ENCODE data around the gene ECSCR. TPM values are rescaled to one million over a fixed set of nuclear protein-coding genes. Genes with fewer than 3 reads are reported as not detected.
"Not testable (repeated sequence)": the region's sequence is repeated elsewhere in the genome, so short reads cannot be mapped to it uniquely, and the experiment has no call there.

Gene ECSCR
- total RNA-seq, 4 donors from 2014 or later: 7.9 to 42.9 (median 31.4) TPM

DNA sequence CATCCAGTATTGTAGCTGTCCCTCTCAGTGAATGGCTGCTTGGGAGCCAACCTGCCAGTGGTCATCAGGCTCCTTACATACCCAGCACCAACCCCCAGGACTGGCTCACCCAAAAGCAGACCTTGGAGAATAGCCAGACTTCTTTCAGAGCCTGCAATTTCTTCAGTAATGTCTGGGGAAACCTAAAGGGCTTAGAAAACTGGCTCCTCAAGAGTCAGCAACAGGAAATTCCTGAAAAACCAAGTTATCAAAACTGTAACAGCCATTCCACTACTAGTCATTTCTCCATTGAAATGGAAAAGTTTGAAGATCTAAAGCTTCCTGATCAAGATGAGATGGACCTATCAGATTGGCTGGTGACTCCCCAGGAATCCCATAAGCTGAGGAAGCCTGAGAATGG lies 32.3 kb upstream of the ECSCR start:
- DNase-seq (ENCODE audit: extremely low spot score): no peak
- H3K27ac ChIP-seq (replicated peaks in 1 of 4): no peak overlapping the region
- H3K27me3 ChIP-seq: no peaks in the 10 kb centered on the region
- peaks cover 12 to 16% (median 14%) of the 10 kb centered on the region in 4 donors for H3K4me1 ChIP-seq
- H3K9me3 ChIP-seq: no peaks in the 10 kb centered on the region
- intact Hi-C loops (cut with DNase I): no loop called here
- H3K36me3 ChIP-seq: no peaks in the 10 kb centered on the region
- TF ChIP-seq CTCF (IDR thresholded peaks at IDR 0.05) (no peak), EP300 (IDR thresholded peaks at IDR 0.05) (no peak), POLR2AphosphoS5 (IDR thresholded peaks at IDR 0.05) (no peak), POLR2A (IDR thresholded peaks at IDR 0.05; ENCODE audit: low read depth) (no peak)
- no peak overlapping the region for H3K4me3 ChIP-seq

- WGBS: 92% methylated on average over 3 of the region's 3 CpGs
These were observed 31.7 kb upstream of the ECSCR start for GRCh38 chr5:139494256-139494655.

GRCh38 chr5:139492700-139493192 lies 30.2 kb upstream of the ECSCR start:
- DNase-seq (ENCODE audit: extremely low spot score): no peak
- TF ChIP-seq POLR2AphosphoS5 (IDR thresholded peaks at IDR 0.05) (no peak), CTCF (IDR thresholded peaks at IDR 0.05) (peak in 1 of 3 experiments; percentile 22)
- Histone ChIP-seq H3K4me3 (peak overlapping the region in 1 of 4 donors; percentile 1), H3K9me3 (no peaks in the 10 kb centered on the region), H3K27me3 (no peaks in the 10 kb centered on the region), H3K36me3 (no peaks in the 10 kb centered on the region), H3K4me1 (peaks cover 12 to 16% (median 14%) of the 10 kb centered on the region in 4 donors), H3K27ac (replicated peaks in 1 of 4) (peak overlapping the region in 2 of 4 donors; percentile 52 to 56)
- 20% methylated on average over 6 of the region's 6 CpGs for WGBS
- intact Hi-C loops (cut with DNase I): no loop called here

More at GRCh38 chr5:139494256-139494655, 31.7 kb upstream of the ECSCR start:
- H3K9me3 ChIP-seq: no peaks in the 10 kb centered on the region
- intact Hi-C loops (cut with DNase I): no loop called here
- peaks cover 12 to 16% (median 14%) of the 10 kb centered on the region in 4 donors for H3K4me1 ChIP-seq
- H3K27ac ChIP-seq (replicated peaks in 1 of 4): no peak overlapping the region
- H3K27me3 ChIP-seq: no peaks in the 10 kb centered on the region
- TF ChIP-seq POLR2A (IDR thresholded peaks at IDR 0.05; ENCODE audit: low read depth): no peak
- TF ChIP-seq POLR2AphosphoS5 (IDR thresholded peaks at IDR 0.05): no peak
- no peak for TF ChIP-seq EP300 (IDR thresholded peaks at IDR 0.05)
- no peak for TF ChIP-seq CTCF (IDR thresholded peaks at IDR 0.05)
- H3K36me3 ChIP-seq: no peaks in the 10 kb centered on the region
- DNase-seq (ENCODE audit: extremely low spot score): no peak
- no peak overlapping the region for H3K4me3 ChIP-seq

DNA sequence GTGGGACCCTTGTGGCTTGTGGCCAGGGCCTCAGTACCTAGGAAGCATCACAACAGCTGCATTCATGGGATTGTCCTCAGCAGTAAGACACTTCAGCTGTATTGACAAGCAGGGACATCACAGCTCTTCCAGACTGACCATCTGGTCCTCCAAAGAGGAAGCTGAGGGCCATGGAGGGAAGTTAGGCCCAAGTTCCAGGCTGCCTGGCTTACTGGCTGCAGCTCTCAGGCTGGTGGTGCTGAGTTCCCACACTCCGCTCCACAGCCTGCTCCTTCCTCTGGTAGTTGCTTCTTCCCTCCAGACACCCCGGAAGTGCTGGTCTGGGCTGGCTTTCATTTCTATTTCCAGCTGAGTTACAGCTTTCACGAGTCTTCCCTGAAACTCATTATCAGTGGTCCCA lies 25.7 kb upstream of the ECSCR start:
- intact Hi-C loops (cut with DNase I): no loop called here
- DNase-seq (ENCODE audit: extremely low spot score): no peak
- no peak for TF ChIP-seq POLR2AphosphoS5 (IDR thresholded peaks at IDR 0.05)
- Histone ChIP-seq H3K9me3 (no peaks in the 10 kb centered on the region), H3K27me3 (no peaks in the 10 kb centered on the region), H3K4me1 (peaks cover 13 to 32% (median 22%) of the 10 kb centered on the region in 4 donors), H3K27ac (replicated peaks in 1 of 4) (peak overlapping the region in 2 of 4 donors; percentile 28 to 60), H3K36me3 (no peaks in the 10 kb centered on the region), H3K4me3 (no peak overlapping the region)
- WGBS: 89% methylated on average over 3 of the region's 3 CpGs

DNA sequence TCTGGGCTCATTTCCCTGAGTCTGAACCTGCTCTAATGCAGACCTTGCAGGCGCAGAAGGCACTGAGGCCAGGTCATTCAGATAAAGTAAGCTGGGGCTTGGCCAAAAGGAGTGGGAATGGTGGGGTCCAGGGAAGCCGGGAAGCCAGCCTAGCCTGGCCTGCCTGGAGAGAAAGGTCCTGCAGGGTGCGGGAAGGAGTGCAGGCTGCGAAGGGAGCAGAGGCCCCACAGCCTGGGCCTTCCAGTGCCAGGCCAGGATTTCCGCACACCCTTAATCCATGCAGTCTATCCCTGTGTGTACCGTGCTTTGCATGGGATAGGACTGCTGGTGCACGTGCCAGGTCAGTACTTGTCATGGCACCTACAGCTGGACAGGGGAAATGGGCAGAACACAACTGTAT lies 23.7 kb upstream of the ECSCR start:
- Histone ChIP-seq H3K4me1 (peaks cover 20 to 40% (median 26%) of the 10 kb centered on the region in 4 donors), H3K27ac (replicated peaks in 1 of 4) (no peak overlapping the region), H3K9me3 (no peaks in the 10 kb centered on the region), H3K4me3 (no peak overlapping the region), H3K27me3 (no peaks in the 10 kb centered on the region), H3K36me3 (no peaks in the 10 kb centered on the region)
- WGBS: 77% methylated on average over 6 of the region's 7 CpGs
- TF ChIP-seq POLR2AphosphoS5 (IDR thresholded peaks at IDR 0.05) (no peak), CTCF (IDR thresholded peaks at IDR 0.05) (no peak), POLR2A (IDR thresholded peaks at IDR 0.05; ENCODE audit: low read depth) (no peak), EP300 (IDR thresholded peaks at IDR 0.05) (no peak)
- intact Hi-C loops (cut with DNase I): no loop called here
- no peak for DNase-seq (ENCODE audit: extremely low spot score)

DNA sequence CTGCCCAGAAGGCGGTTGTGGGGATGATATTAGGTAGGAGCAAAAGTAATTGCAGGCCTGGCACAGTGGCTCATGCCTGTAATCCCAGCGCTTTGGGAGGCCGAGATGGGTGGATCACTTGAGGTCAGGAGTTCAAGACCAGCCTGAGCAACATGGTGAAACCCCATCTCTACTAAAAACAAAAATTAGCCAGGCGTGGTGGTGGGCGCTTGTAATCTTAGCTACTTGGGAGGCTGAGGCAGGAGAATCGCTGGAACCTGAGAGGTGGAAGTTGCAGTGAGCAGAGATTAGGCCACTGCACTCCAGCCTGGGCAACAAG lies 20.3 kb upstream of the ECSCR start:
- H3K27me3 ChIP-seq; DNase-seq (ENCODE audit: extremely low spot score); H3K9me3 ChIP-seq; intact Hi-C loops (cut with DNase I): not testable (repeated sequence)
- H3K4me3 ChIP-seq: peak overlapping the region; percentile 52 to 67 (median 56)
- WGBS: 58% methylated on average over 6 of the region's 6 CpGs
- H3K4me1 ChIP-seq: peaks cover 33 to 64% (median 53%) of the 10 kb centered on the region in 4 donors
- H3K27ac ChIP-seq (replicated peaks in 1 of 4): peak overlapping the region; percentile 84 to 95 (median 92)
- peaks cover 0 to 26% (median 21%) of the 10 kb centered on the region in 4 donors for H3K36me3 ChIP-seq
